Mucosa of stomach (tissue), 1 donor: ENCODE measurements around the gene GBP2.

Experiments
- H3K27me3 ChIP-seq: one replicate; pipeline ENCODE4 v1.7.0; 2013; ENCODE audit warnings: mild to moderate bottlenecking, low read length; ENCODE audit not compliant: control insufficient read depth, insufficient read depth
- H3K36me3 ChIP-seq: one replicate; pipeline ENCODE4 v1.7.0; 2013; ENCODE audit warnings: low read length; ENCODE audit not compliant: control insufficient read depth, insufficient read depth
- H3K4me1 ChIP-seq: one replicate; pipeline ENCODE4 v1.7.0; 2013; ENCODE audit warnings: mild to moderate bottlenecking, low read length; ENCODE audit not compliant: control insufficient read depth, insufficient read depth
- H3K4me3 ChIP-seq: one replicate; pipeline ENCODE4 v1.7.0; 2013; ENCODE audit warnings: low read length
- H3K9ac ChIP-seq: one replicate; pipeline ENCODE4 v1.7.0; 2013; ENCODE audit warnings: mild to moderate bottlenecking, low read length, moderate library complexity
- H3K9me3 ChIP-seq: one replicate; pipeline ENCODE4 v1.7.0; 2013; ENCODE audit warnings: mild to moderate bottlenecking, low read length, moderate library complexity; ENCODE audit not compliant: control insufficient read depth
- donor health status: Pancreatic carcinoma.

The GBP2 gene

GRCh38 chr1:89114662-89115061 is 11.3 kb downstream of the GBP2 start:
- Histone ChIP-seq H3K36me3 (peaks cover 4% of the 10 kb centered on the region), H3K9me3 (no peaks in the 10 kb centered on the region), H3K9ac (no peak overlapping the region), H3K27me3 (no peaks in the 10 kb centered on the region), H3K4me3 (no peak overlapping the region), H3K4me1 (no peaks in the 10 kb centered on the region)

- Histone ChIP-seq H3K36me3 (peaks cover 4% of the 10 kb centered on the region), H3K27me3 (no peaks in the 10 kb centered on the region), H3K9ac (no peak overlapping the region), H3K4me3 (no peak overlapping the region), H3K4me1 (no peaks in the 10 kb centered on the region), H3K9me3 (no peaks in the 10 kb centered on the region)
Observed at GRCh38 chr1:89112871-89113613, 12.9 kb downstream of the GBP2 start.

- H3K36me3 ChIP-seq = peaks cover 9% of the 10 kb centered on the region
- no peaks in the 10 kb centered on the region for H3K9me3 ChIP-seq
- no peaks in the 10 kb centered on the region for H3K4me1 ChIP-seq
- no peak overlapping the region for H3K4me3 ChIP-seq
- no peaks in the 10 kb centered on the region for H3K27me3 ChIP-seq
- no peak overlapping the region for H3K9ac ChIP-seq
Observed at GRCh38 chr1:89104687-89105086, 21.2 kb downstream of the GBP2 start.

- no peaks in the 10 kb centered on the region for H3K9me3 ChIP-seq
- H3K27me3 ChIP-seq = no peaks in the 10 kb centered on the region
- no peak overlapping the region for H3K4me3 ChIP-seq
- peaks cover 9% of the 10 kb centered on the region for H3K36me3 ChIP-seq
- no peaks in the 10 kb centered on the region for H3K4me1 ChIP-seq
- H3K9ac ChIP-seq = no peak overlapping the region
Observed at GRCh38 chr1:89104147-89104546, 21.8 kb downstream of the GBP2 start.

- Histone ChIP-seq H3K9me3 (no peaks in the 10 kb centered on the region), H3K4me1 (no peaks in the 10 kb centered on the region), H3K4me3 (no peak overlapping the region), H3K36me3 (peaks cover 6% of the 10 kb centered on the region), H3K27me3 (no peaks in the 10 kb centered on the region), H3K9ac (no peak overlapping the region)
Observed at GRCh38 chr1:89102021-89102420, 23.9 kb downstream of the GBP2 start.

- Histone ChIP-seq H3K36me3 (peaks cover under 1% of the 10 kb centered on the region), H3K4me1 (no peaks in the 10 kb centered on the region), H3K9ac (no peak overlapping the region), H3K9me3 (no peaks in the 10 kb centered on the region), H3K4me3 (no peak overlapping the region), H3K27me3 (no peaks in the 10 kb centered on the region)
Observed at GRCh38 chr1:89100412-89100811, 25.5 kb downstream of the GBP2 start.

- H3K9ac ChIP-seq = no peak overlapping the region
- H3K27me3 ChIP-seq = no peaks in the 10 kb centered on the region
- H3K9me3 ChIP-seq = no peaks in the 10 kb centered on the region
- H3K36me3 ChIP-seq = no peaks in the 10 kb centered on the region
- H3K4me3 ChIP-seq = no peak overlapping the region
- H3K4me1 ChIP-seq = no peaks in the 10 kb centered on the region
Observed at GRCh38 chr1:89098857-89099256, 27.1 kb downstream of the GBP2 start.

GRCh38 chr1:89095737-89096136 is 30.2 kb downstream of the GBP2 start:
- no peaks in the 10 kb centered on the region for H3K9me3 ChIP-seq
- no peaks in the 10 kb centered on the region for H3K36me3 ChIP-seq
- H3K9ac ChIP-seq = no peak overlapping the region
- H3K4me1 ChIP-seq = no peaks in the 10 kb centered on the region
- no peaks in the 10 kb centered on the region for H3K27me3 ChIP-seq
- H3K4me3 ChIP-seq = no peak overlapping the region

GRCh38 chr1:89089962-89090361 is 36.0 kb downstream of the GBP2 start:
- Histone ChIP-seq H3K36me3 (no peaks in the 10 kb centered on the region), H3K4me3 (no peak overlapping the region), H3K27me3 (no peaks in the 10 kb centered on the region), H3K4me1 (peaks cover 22% of the 10 kb centered on the region), H3K9ac (no peak overlapping the region), H3K9me3 (no peaks in the 10 kb centered on the region)

- Histone ChIP-seq H3K36me3 (no peaks in the 10 kb centered on the region), H3K27me3 (no peaks in the 10 kb centered on the region), H3K9me3 (no peaks in the 10 kb centered on the region), H3K9ac (no peak overlapping the region), H3K4me3 (no peak overlapping the region), H3K4me1 (peaks cover 22% of the 10 kb centered on the region)
Observed at GRCh38 chr1:89088572-89088971, 37.3 kb downstream of the GBP2 start.

GRCh38 chr1:89087241-89087640 is 38.7 kb downstream of the GBP2 start:
- no peaks in the 10 kb centered on the region for H3K27me3 ChIP-seq
- peaks cover 22% of the 10 kb centered on the region for H3K4me1 ChIP-seq
- H3K4me3 ChIP-seq = no peak overlapping the region
- H3K9me3 ChIP-seq = no peaks in the 10 kb centered on the region
- H3K36me3 ChIP-seq = no peaks in the 10 kb centered on the region
- H3K9ac ChIP-seq = no peak overlapping the region

- no peaks in the 10 kb centered on the region for H3K9me3 ChIP-seq
- H3K9ac ChIP-seq = no peak overlapping the region
- no peaks in the 10 kb centered on the region for H3K27me3 ChIP-seq
- H3K36me3 ChIP-seq = no peaks in the 10 kb centered on the region
- H3K4me3 ChIP-seq = no peak overlapping the region
- H3K4me1 ChIP-seq = peaks cover 22% of the 10 kb centered on the region
Observed at GRCh38 chr1:89085781-89086180, 40.1 kb downstream of the GBP2 start.

- Histone ChIP-seq H3K4me1 (no peaks in the 10 kb centered on the region), H3K9ac (no peak overlapping the region), H3K36me3 (no peaks in the 10 kb centered on the region), H3K4me3 (no peak overlapping the region), H3K9me3 (no peaks in the 10 kb centered on the region), H3K27me3 (no peaks in the 10 kb centered on the region)
Observed at GRCh38 chr1:89081005-89081404, 44.9 kb downstream of the GBP2 start.
